SU-DHL-6 (cell line): Measurements from ENCODE around the gene LIN52.

ENCODE experiments used
- CTCF ChIP-seq: fragments of 200-600 bp; sonication (generic); IDR thresholded peaks from one replicate; pipeline ENCODE4 v1.5.1; 2017; ENCODE audit warnings: antibody characterized with exemption, mild to moderate bottlenecking, low read length, moderate library complexity; ENCODE audit not compliant: insufficient read depth, poor library complexity, severe bottlenecking
- EZH2phosphoT487 ChIP-seq: fragments of 200-600 bp; sonication (generic), shearing (Covaris generic); conservative IDR thresholded peaks from 2 replicates; pipeline ENCODE4 v1.6.1; 2018; ENCODE audit warnings: mild to moderate bottlenecking, antibody characterized with exemption, low read length, moderate library complexity, mixed read lengths

- TF ChIP-seq CTCF (no peak), EZH2phosphoT487 (no peak)
These were observed 131.9 kb downstream of the LIN52 start for GRCh38 chr14:74216671-74217070.
